ENCODE measurements around the gene MAN2A2.
"Not testable (repeated sequence)": the region's sequence is repeated elsewhere in the genome, so short reads cannot be mapped to it uniquely, and the experiment has no call there.

MAN2A2 gene

GRCh38 chr15:90884719-90885431 is 18.2 kb upstream of the MAN2A2 start:
- no peak for DNase-seq

- DNase-seq = peak; percentile 24
These were observed 17.4 kb upstream of the MAN2A2 start for GRCh38 chr15:90885432-90886290.

GRCh38 chr15:90886291-90886614 is 16.8 kb upstream of the MAN2A2 start:
- DNase-seq = no peak

- DNase-seq = no peak
These were observed 16.0 kb upstream of the MAN2A2 start for GRCh38 chr15:90887037-90887481.

GRCh38 chr15:90889313-90889730 is 13.8 kb upstream of the MAN2A2 start:
- DNase-seq = no peak

GRCh38 chr15:90889736-90890456 is 13.2 kb upstream of the MAN2A2 start:
- peak; percentile 16 for DNase-seq

GRCh38 chr15:90890839-90891238 is 12.3 kb upstream of the MAN2A2 start:
- no peak for DNase-seq

GRCh38 chr15:90891346-90891949 is 11.7 kb upstream of the MAN2A2 start:
- no peak for DNase-seq

- DNase-seq = no peak
These were observed 11.1 kb upstream of the MAN2A2 start for GRCh38 chr15:90892023-90892422.

- DNase-seq = no peak
These were observed 10.5 kb upstream of the MAN2A2 start for GRCh38 chr15:90892498-90893174.

GRCh38 chr15:90893175-90894090 is 9.7 kb upstream of the MAN2A2 start:
- DNase-seq = peak; percentile 69

- DNase-seq = no peak
These were observed 7.5 kb upstream of the MAN2A2 start for GRCh38 chr15:90895571-90896117.

GRCh38 chr15:90897131-90897655 is 5.9 kb upstream of the MAN2A2 start:
- not testable (repeated sequence) for DNase-seq

- DNase-seq = no peak
These were observed 1.7 kb upstream of the MAN2A2 start for GRCh38 chr15:90901175-90902039.

GRCh38 chr15:90902040-90902839 is 862 bp upstream of the MAN2A2 start:
- peak; percentile 70 for DNase-seq

- peak; percentile 44 for DNase-seq
These were observed 833 bp downstream of the MAN2A2 start for GRCh38 chr15:90903733-90904536.

- DNase-seq = no peak
These were observed 1.6 kb downstream of the MAN2A2 start for GRCh38 chr15:90904746-90905145.
